Fibroblast of lung (primary cell): Measurements from ENCODE around the gene FIP1L1. TPM values are rescaled to one million over a fixed set of nuclear protein-coding genes. Genes with fewer than 3 reads are reported as not detected.
"Not testable (repeated sequence)": the region's sequence is repeated elsewhere in the genome, so short reads cannot be mapped to it uniquely, and the experiment has no call there.

Experiments
- DNase-seq, 2 donors: peaks; one replicate each; pipeline versions ENCODE4 v3.0.0 to v3.0.0-alpha.2; 2010; ENCODE audit warnings: low read depth in 2 of 2
- H2AFZ ChIP-seq: 2 replicates; pipeline ENCODE4 v1.5.1; 2012; ENCODE audit warnings: low read length, control low read depth, inconsistent platforms
- H3K27ac ChIP-seq: 2 replicates; pipeline ENCODE4 v1.5.1; 2011; ENCODE audit warnings: low read length, control low read depth; ENCODE audit not compliant: insufficient read depth
- H3K27me3 ChIP-seq: 2 replicates; pipeline ENCODE4 v1.5.1; 2011; ENCODE audit warnings: mild to moderate bottlenecking, low read length; ENCODE audit not compliant: control insufficient read depth, insufficient read depth
- H3K36me3 ChIP-seq: 2 replicates; pipeline ENCODE4 v1.5.1; 2011; ENCODE audit warnings: low read length; ENCODE audit not compliant: control insufficient read depth, insufficient read depth
- H3K4me1 ChIP-seq: 2 replicates; pipeline ENCODE4 v1.5.1; 2011; ENCODE audit warnings: low read length; ENCODE audit not compliant: control insufficient read depth, insufficient read depth; ENCODE audit errors: extremely low read depth
- H3K4me2 ChIP-seq: 2 replicates; pipeline ENCODE4 v1.5.1; 2011; ENCODE audit warnings: low read length, control low read depth; ENCODE audit not compliant: insufficient read depth; ENCODE audit errors: extremely low read depth
- H3K4me3 ChIP-seq, 4 experiments: fragments of 200-600 bp in 1 of 4; sonication (generic) in 1 of 4; replicated peaks in 1 of 4; 2 replicates each; pipeline ENCODE4 v1.5.1; 2011 to 2016; ENCODE audit warnings: low read length in 4 of 4, low read depth in 3 of 4, mild to moderate bottlenecking in 3 of 4, control low read depth in 2 of 4, inconsistent platforms in 1 of 4, mixed read lengths in 1 of 4; ENCODE audit not compliant: insufficient read depth in 1 of 4; ENCODE audit errors: control extremely low read depth in 1 of 4
- H3K79me2 ChIP-seq: 2 replicates; pipeline ENCODE4 v1.5.1; 2012; ENCODE audit warnings: mild to moderate bottlenecking, low read length, inconsistent platforms; ENCODE audit not compliant: control insufficient read depth, insufficient read depth
- H3K9ac ChIP-seq: 2 replicates; pipeline ENCODE4 v1.5.1; 2011; ENCODE audit warnings: mild to moderate bottlenecking, low read length, control low read depth; ENCODE audit not compliant: insufficient read depth
- H3K9me3 ChIP-seq: 2 replicates; pipeline ENCODE4 v1.5.1; 2012; ENCODE audit warnings: low read depth, low read length; ENCODE audit not compliant: control insufficient read depth, insufficient read depth
- H4K20me1 ChIP-seq: 2 replicates; pipeline ENCODE4 v1.5.1; 2011; ENCODE audit warnings: low read length; ENCODE audit not compliant: control insufficient read depth, insufficient read depth; ENCODE audit errors: extremely low read depth
- CTCF ChIP-seq, 2 donors: IDR thresholded peaks in 1 of 2; conservative IDR thresholded peaks in 1 of 2; 1 replicate in 1 of 2; 2 replicates in 1 of 2; pipeline ENCODE4 v1.5.1; 2011 to 2012; ENCODE audit warnings: low read length in 2 of 2, control low read depth in 1 of 2, inconsistent platforms in 1 of 2, low read depth in 1 of 2, mild to moderate bottlenecking in 1 of 2
- EZH2 ChIP-seq: IDR thresholded peaks from 2 replicates; pipeline ENCODE4 v1.5.1; 2012; ENCODE audit warnings: low read length, control low read depth, mild to moderate bottlenecking; ENCODE audit errors: missing control alignments
- polyA minus RNA-seq: library from RNA; depleted of rRNA, polyadenylated mRNA; stranded (reverse); fragments of >200 nt; gene quantifications from 2 replicates; pipeline ENCODE4 v1.2.3, GENCODE V29; 2011; ENCODE audit warnings: low replicate concordance
- polyA plus RNA-seq, 2 donors: library from polyadenylated mRNA; depleted of rRNA in 1 of 2; stranded (reverse) in 1 of 2; unstranded in 1 of 2; fragments of >200 nt; gene quantifications; 2 replicates each; pipeline ENCODE4 v1.2.1, GENCODE V29; 2011 to 2012; ENCODE audit warnings: missing spikeins in 1 of 2
- total RNA-seq: library from RNA; depleted of rRNA; stranded (reverse); fragments of >200 nt; gene quantifications from 2 replicates; pipeline ENCODE4 v1.2.1, GENCODE V29; 2014

FIP1L1 gene
- total RNA-seq (75.8 and 98.3 TPM in 2 replicates), polyA plus RNA-seq (22.3 and 39.7 TPM in 2 replicates), polyA minus RNA-seq (31.3 and 44.8 TPM in 2 replicates)
- 48.0 and 64.3 TPM in 2 replicates for polyA plus RNA-seq (2012)

- peaks cover 49% of the 10 kb centered on the region for H3K79me2 ChIP-seq
- H3K9me3 ChIP-seq: no peaks in the 10 kb centered on the region
- TF ChIP-seq EZH2 (no peak), CTCF (conservative IDR thresholded peaks at IDR 0.05 in 1 of 2, IDR thresholded peaks at IDR 0.05 in 1 of 2; ENCODE audit: low read depth in 1 of 2, low read length in 2 of 2) (no peak)
- no peaks in the 10 kb centered on the region for H3K27me3 ChIP-seq
- H2AFZ ChIP-seq: peak within 1 kb of the TSS; percentile 64
- H3K4me2 ChIP-seq: peak within 1 kb of the TSS; percentile 90
- peak; percentile 86 to 91 for DNase-seq
- peak within 1 kb of the TSS; percentile 86 for H3K9ac ChIP-seq
- H4K20me1 ChIP-seq: no peaks in the 10 kb centered on the region
- H3K27ac ChIP-seq: peak within 1 kb of the TSS; percentile 86
- no peaks in the 10 kb centered on the region for H3K4me1 ChIP-seq
- peak within 1 kb of the TSS; percentile 74 to 91 (median 82) for H3K4me3 ChIP-seq
- peaks cover 2% of the 10 kb centered on the region for H3K36me3 ChIP-seq
These were observed at the start of gene FIP1L1 for GRCh38 chr4:53377319-53378170. FIP1L1 (plus strand) TSS chr4:53377641; CDS start chr4:53377839, 198 bp downstream.

GRCh38 chr4:53334916-53335315, 42.5 kb upstream of the FIP1L1 start:
- not testable (repeated sequence) for H3K79me2 ChIP-seq, H3K27ac ChIP-seq, H3K27me3 ChIP-seq, H3K4me3 ChIP-seq, H3K9ac ChIP-seq, H2AFZ ChIP-seq, H3K4me2 ChIP-seq, H3K4me1 ChIP-seq, H3K36me3 ChIP-seq, DNase-seq, H4K20me1 ChIP-seq, H3K9me3 ChIP-seq

- H3K27me3 ChIP-seq, H3K4me2 ChIP-seq, H3K4me1 ChIP-seq, H3K27ac ChIP-seq, H2AFZ ChIP-seq, H3K9me3 ChIP-seq, H3K9ac ChIP-seq, H3K4me3 ChIP-seq, H4K20me1 ChIP-seq, DNase-seq, H3K36me3 ChIP-seq, H3K79me2 ChIP-seq: not testable (repeated sequence)
These were observed 37.3 kb upstream of the FIP1L1 start for GRCh38 chr4:53340145-53340544.

GRCh38 chr4:53346392-53346791, 31.0 kb upstream of the FIP1L1 start:
- not testable (repeated sequence) for H2AFZ ChIP-seq, H3K4me1 ChIP-seq, H4K20me1 ChIP-seq, DNase-seq, H3K4me3 ChIP-seq, H3K9ac ChIP-seq, H3K4me2 ChIP-seq, H3K27me3 ChIP-seq, H3K36me3 ChIP-seq, H3K9me3 ChIP-seq, H3K79me2 ChIP-seq, H3K27ac ChIP-seq
